PC-9 (cell line): ENCODE data around the gene RBMS3. TPM values are rescaled to one million over a fixed set of nuclear protein-coding genes. Genes with fewer than 3 reads are reported as not detected.
"Not testable (repeated sequence)": the region's sequence is repeated elsewhere in the genome, so short reads cannot be mapped to it uniquely, and the experiment has no call there.

ENCODE experiments used
- BruUV-seq: library from RNA; stranded (reverse); fragments of 400-500 nt; replicated peaks from 2 replicates; lab custom pipeline; 2021; lab: Mats Ljungman, UMichigan
- CTCF ChIA-PET: fragments of 300-600 bp; sonication (Branson Sonifier 250); formaldehyde crosslinking; loops from one replicate; lab custom pipeline; 2022; ENCODE audit warnings: antibody characterized with exemption; lab: Charles Lee
- POLR2A ChIA-PET: fragments of 300-600 bp; sonication (Branson Sonifier 250); formaldehyde crosslinking; loops from one replicate; lab custom pipeline; 2022; ENCODE audit warnings: antibody characterized with exemption; ENCODE audit not compliant: unreplicated experiment; lab: Charles Lee
- DNase-seq, 2 experiments: peaks; one replicate each; pipeline versions ENCODE4 v3.0.0 to v3.0.0-alpha.2; 2015 to 2022; ENCODE audit warnings: mixed read lengths in 1 of 2
- H2AFZ ChIP-seq: fragments of 200-600 bp; sonication (generic); 2 replicates; pipeline ENCODE4 v1.8.1; 2017; ENCODE audit warnings: antibody characterized with exemption
- H3F3A ChIP-seq: fragments of 200-600 bp; sonication (generic); 2 replicates; pipeline ENCODE4 v1.8.1; 2017; ENCODE audit warnings: antibody characterized with exemption, mild to moderate bottlenecking, low read depth; ENCODE audit not compliant: insufficient read depth
- H3K27ac ChIP-seq: fragments of 200-600 bp; sonication (generic); 2 replicates; pipeline ENCODE4 v1.6.1; 2016; ENCODE audit warnings: mixed run types
- H3K27me3 ChIP-seq: fragments of 200-600 bp; sonication (generic); 2 replicates; pipeline ENCODE4 v1.6.1; 2016; ENCODE audit warnings: low read depth, mixed run types; ENCODE audit not compliant: insufficient read depth
- H3K36me3 ChIP-seq: fragments of 200-600 bp; sonication (generic); 2 replicates; pipeline ENCODE4 v1.6.1; 2016; ENCODE audit warnings: low read depth, mixed run types
- H3K4me1 ChIP-seq: fragments of 200-600 bp; sonication (generic); replicated peaks from 2 replicates; pipeline ENCODE4 v1.6.1; 2016; ENCODE audit warnings: mixed run types; ENCODE audit not compliant: insufficient read depth
- H3K4me2 ChIP-seq: fragments of 200-600 bp; sonication (generic); 2 replicates; pipeline ENCODE4 v1.6.1; 2017; ENCODE audit warnings: mixed run types
- H3K4me3 ChIP-seq: fragments of 200-600 bp; sonication (generic); 2 replicates; pipeline ENCODE4 v1.6.1; 2016; ENCODE audit warnings: mixed run types
- H3K79me2 ChIP-seq: fragments of 200-600 bp; sonication (generic); 2 replicates; pipeline ENCODE4 v1.6.1; 2017; ENCODE audit warnings: low read depth, mixed run types
- H3K9me2 ChIP-seq: fragments of 200-600 bp; sonication (generic); 2 replicates; pipeline ENCODE4 v1.8.1; 2017; ENCODE audit warnings: mild to moderate bottlenecking; ENCODE audit not compliant: insufficient read depth
- H3K9me3 ChIP-seq: fragments of 200-600 bp; sonication (generic); 2 replicates; pipeline ENCODE4 v1.8.1; 2016; ENCODE audit warnings: low read depth; ENCODE audit not compliant: insufficient read depth
- H4K20me1 ChIP-seq: fragments of 200-600 bp; sonication (generic); 2 replicates; pipeline ENCODE4 v1.8.1; 2017; ENCODE audit not compliant: insufficient read depth
- EZH2 ChIP-seq: fragments of 200-600 bp; sonication (generic); IDR thresholded peaks from 2 replicates; pipeline ENCODE4 v1.8.0; 2017; ENCODE audit warnings: antibody characterized with exemption, low read depth
- intact Hi-C: fragments of 100-400 bp; cut with micrococcal nuclease; formaldehyde crosslinking; loops from one replicate; pipeline ENCODE4 v1.10.0; 2022; ENCODE audit not compliant: unreplicated experiment
- total RNA-seq: library from RNA; stranded (reverse); gene quantifications from 2 replicates; pipeline ENCODE4 v1.2.3, GENCODE V29; 2021
- TF ChIP-seq, protein P1 (sequence below): fragments of 200-600 bp; sonication (generic); conservative IDR thresholded peaks from 2 replicates; pipeline ENCODE4 v1.6.1; 2017; ENCODE audit warnings: mixed run types, antibody characterized with exemption, mild to moderate bottlenecking, moderate library complexity

RBMS3 gene
- total RNA-seq, 1 experiment from 2014 or later, result 3.5 TPM

DNA sequence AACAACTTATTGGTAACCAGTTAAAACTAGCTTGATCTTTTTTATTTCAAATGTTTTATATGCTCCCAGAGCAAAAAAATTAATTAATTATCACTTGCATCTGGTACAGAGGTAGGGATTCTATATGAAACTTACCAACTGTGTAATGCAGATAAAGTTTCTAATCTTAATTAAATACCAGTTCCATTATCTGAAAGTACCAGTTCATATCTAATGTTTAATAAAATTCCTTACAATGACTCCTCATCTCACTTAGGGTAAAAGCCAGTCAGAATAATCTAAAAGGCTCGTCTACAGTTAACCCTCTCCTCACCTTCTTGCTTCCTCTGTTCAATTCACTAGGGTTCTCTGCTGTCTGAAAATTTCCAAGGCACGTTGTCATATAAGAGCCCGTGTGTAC lies 384.8 kb downstream of the RBMS3 start:
- no peak overlapping the region for H3K27ac ChIP-seq
- H3K36me3 ChIP-seq, result no peaks in the 10 kb centered on the region
- no peaks in the 10 kb centered on the region for H3K79me2 ChIP-seq
- peaks cover 5% of the 10 kb centered on the region; the same call in 1 of the 2 replicates for H3K9me2 ChIP-seq
- H3K4me3 ChIP-seq, result no peak overlapping the region
- no peak for TF ChIP-seq EZH2
- TF ChIP-seq, protein P1, sequence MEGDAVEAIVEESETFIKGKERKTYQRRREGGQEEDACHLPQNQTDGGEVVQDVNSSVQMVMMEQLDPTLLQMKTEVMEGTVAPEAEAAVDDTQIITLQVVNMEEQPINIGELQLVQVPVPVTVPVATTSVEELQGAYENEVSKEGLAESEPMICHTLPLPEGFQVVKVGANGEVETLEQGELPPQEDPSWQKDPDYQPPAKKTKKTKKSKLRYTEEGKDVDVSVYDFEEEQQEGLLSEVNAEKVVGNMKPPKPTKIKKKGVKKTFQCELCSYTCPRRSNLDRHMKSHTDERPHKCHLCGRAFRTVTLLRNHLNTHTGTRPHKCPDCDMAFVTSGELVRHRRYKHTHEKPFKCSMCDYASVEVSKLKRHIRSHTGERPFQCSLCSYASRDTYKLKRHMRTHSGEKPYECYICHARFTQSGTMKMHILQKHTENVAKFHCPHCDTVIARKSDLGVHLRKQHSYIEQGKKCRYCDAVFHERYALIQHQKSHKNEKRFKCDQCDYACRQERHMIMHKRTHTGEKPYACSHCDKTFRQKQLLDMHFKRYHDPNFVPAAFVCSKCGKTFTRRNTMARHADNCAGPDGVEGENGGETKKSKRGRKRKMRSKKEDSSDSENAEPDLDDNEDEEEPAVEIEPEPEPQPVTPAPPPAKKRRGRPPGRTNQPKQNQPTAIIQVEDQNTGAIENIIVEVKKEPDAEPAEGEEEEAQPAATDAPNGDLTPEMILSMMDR, result no peak
- POLR2A ChIA-PET, result no interaction called here
- H3K4me2 ChIP-seq, result no peak overlapping the region
- H3K27me3 ChIP-seq, result no peaks in the 10 kb centered on the region
- no peaks in the 10 kb centered on the region for H3K4me1 ChIP-seq
- H3F3A ChIP-seq, result no peaks in the 10 kb centered on the region
- H2AFZ ChIP-seq, result no peak overlapping the region
- BruUV-seq, result no TSS peak
- no peak for DNase-seq
- intact Hi-C loops, result no loop called here
- H4K20me1 ChIP-seq, result no peaks in the 10 kb centered on the region
- CTCF ChIA-PET, result no interaction called here
- H3K9me3 ChIP-seq, result no peaks in the 10 kb centered on the region

DNA sequence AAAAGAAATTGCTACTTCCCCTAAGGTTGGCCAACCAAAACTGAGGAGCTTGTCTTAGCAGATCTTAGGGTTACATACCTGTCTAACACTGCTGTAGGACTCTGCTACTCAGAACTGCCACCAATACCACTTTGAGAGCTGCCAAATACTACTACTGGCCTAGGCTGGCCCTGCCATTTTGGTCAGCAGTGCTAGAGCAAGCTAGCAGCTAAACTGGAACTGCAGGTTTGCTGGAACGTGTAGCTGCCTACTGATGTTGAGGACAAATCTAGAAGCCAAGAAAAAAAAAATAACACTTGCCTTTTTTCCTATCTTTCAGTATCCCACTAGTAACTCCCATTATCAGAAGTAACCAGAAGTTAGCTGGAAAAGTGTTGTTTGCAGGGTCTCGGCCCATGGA lies 387.4 kb downstream of the RBMS3 start:
- no TSS peak for BruUV-seq
- Histone ChIP-seq H3K4me2 (no peak overlapping the region), H3F3A (no peaks in the 10 kb centered on the region), H3K9me2 (peaks cover 5% of the 10 kb centered on the region; the same call in 1 of the 2 replicates), H3K4me1 (no peaks in the 10 kb centered on the region), H3K36me3 (no peaks in the 10 kb centered on the region), H3K27me3 (no peaks in the 10 kb centered on the region), H3K27ac (no peak overlapping the region), H3K4me3 (no peak overlapping the region), H2AFZ (no peak overlapping the region), H3K79me2 (no peaks in the 10 kb centered on the region), H3K9me3 (no peaks in the 10 kb centered on the region), H4K20me1 (no peaks in the 10 kb centered on the region)
- CTCF ChIA-PET, result no interaction called here
- peak in 1 of 2 experiments; percentile 25 for DNase-seq
- TF ChIP-seq, protein P1, result no peak
- POLR2A ChIA-PET, result no interaction called here
- intact Hi-C loops, result no loop called here

DNA sequence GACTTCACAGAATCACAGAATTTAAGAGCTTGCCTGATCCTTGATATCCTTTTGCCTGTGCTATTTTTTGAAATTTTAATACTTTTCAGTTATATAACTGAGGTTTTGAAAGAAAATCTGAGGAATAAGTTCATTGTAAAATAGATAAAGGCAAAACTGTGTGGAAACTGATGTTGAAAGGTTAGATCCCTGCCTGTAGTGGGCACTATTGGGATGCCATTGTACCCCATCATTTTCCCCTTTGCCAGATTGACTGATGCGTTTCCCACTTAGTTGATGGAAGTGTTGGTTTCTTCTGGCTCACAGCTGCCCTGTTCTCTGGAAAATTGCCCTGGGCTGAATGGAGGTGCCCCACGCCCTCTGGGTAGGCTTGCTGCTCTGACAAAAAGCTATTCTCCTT lies 387.9 kb downstream of the RBMS3 start:
- no peaks in the 10 kb centered on the region for H3K36me3 ChIP-seq
- CTCF ChIA-PET, result no interaction called here
- no peaks in the 10 kb centered on the region for H3K27me3 ChIP-seq
- intact Hi-C loops, result no loop called here
- no peak for TF ChIP-seq EZH2
- TF ChIP-seq, protein P1, result no peak
- peaks cover 5% of the 10 kb centered on the region; the same call in 1 of the 2 replicates for H3K9me2 ChIP-seq
- H2AFZ ChIP-seq, result no peak overlapping the region
- no TSS peak for BruUV-seq
- no peaks in the 10 kb centered on the region for H3K79me2 ChIP-seq
- H3F3A ChIP-seq, result no peaks in the 10 kb centered on the region
- H3K4me3 ChIP-seq, result no peak overlapping the region
- POLR2A ChIA-PET, result no interaction called here
- H3K9me3 ChIP-seq, result no peaks in the 10 kb centered on the region
- DNase-seq, result no peak
- H3K4me2 ChIP-seq, result no peak overlapping the region
- no peaks in the 10 kb centered on the region for H3K4me1 ChIP-seq
- H3K27ac ChIP-seq, result no peak overlapping the region
- no peaks in the 10 kb centered on the region for H4K20me1 ChIP-seq

DNA sequence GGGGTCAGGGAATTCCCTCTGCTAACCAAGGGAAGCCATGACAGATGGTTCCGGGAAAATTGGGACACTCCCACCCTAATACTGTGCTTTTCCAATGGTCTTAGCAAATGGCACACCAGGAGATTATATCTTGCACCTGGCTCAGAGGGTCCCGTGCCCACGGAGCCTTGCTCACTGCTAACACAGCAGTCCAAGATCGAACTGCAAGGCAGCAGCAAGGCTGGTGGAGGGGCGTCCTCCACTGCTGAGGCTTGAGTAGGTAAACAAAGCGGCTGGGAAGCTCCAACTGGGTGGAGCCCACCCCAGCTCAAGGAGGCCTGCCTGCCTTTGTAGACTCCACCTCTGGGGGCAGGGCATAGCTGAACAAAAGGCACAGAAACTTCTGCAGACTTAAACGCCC lies 389.6 kb downstream of the RBMS3 start:
- intact Hi-C loops, H3K27me3 ChIP-seq, CTCF ChIA-PET, H3K27ac ChIP-seq, H3K36me3 ChIP-seq, DNase-seq, H3K4me2 ChIP-seq, H3K79me2 ChIP-seq, H3K9me3 ChIP-seq, H3K4me3 ChIP-seq, H2AFZ ChIP-seq, POLR2A ChIA-PET, H3K9me2 ChIP-seq, H4K20me1 ChIP-seq, H3F3A ChIP-seq, H3K4me1 ChIP-seq, BruUV-seq: not testable (repeated sequence)
